GM11168 (cell line): ENCODE data around the gene KDM5B.
"Not testable (repeated sequence)": the region's sequence is repeated elsewhere in the genome, so short reads cannot be mapped to it uniquely, and the experiment has no call there.

ENCODE experiments used
- in situ Hi-C: fragments of 300-500 bp; cut with MboI; formaldehyde crosslinking; loops from one replicate; pipeline ENCODE4 v1.12.0; 2022; ENCODE audit warnings: low sequenced_read_pairs; ENCODE audit not compliant: unreplicated experiment

Gene KDM5B

GRCh38 chr1:202807926-202808757 lies at the start of gene KDM5B:
TSS of gene KDM5B (minus strand) at chr1:202808421. CDS start at chr1:202808305, 116 bp downstream.
- in situ Hi-C loops, result no loop called here

GRCh38 chr1:202857136-202857610 lies 49.0 kb upstream of the KDM5B start:
- in situ Hi-C loops, result no loop called here

- in situ Hi-C loops, result no loop called here
Observed at GRCh38 chr1:202856014-202856413, 47.8 kb upstream of the KDM5B start.

- in situ Hi-C loops, result no loop called here
Observed at GRCh38 chr1:202854787-202855186, 46.6 kb upstream of the KDM5B start.

- in situ Hi-C loops, result no loop called here
Observed at GRCh38 chr1:202852163-202852904, 44.1 kb upstream of the KDM5B start.

GRCh38 chr1:202850593-202851362 lies 42.6 kb upstream of the KDM5B start:
- in situ Hi-C loops, result no loop called here

- in situ Hi-C loops, result no loop called here
Observed at GRCh38 chr1:202848191-202848542, 39.9 kb upstream of the KDM5B start.

- in situ Hi-C loops, result no loop called here
Observed at GRCh38 chr1:202844935-202845334, 36.7 kb upstream of the KDM5B start.

- in situ Hi-C loops, result no loop called here
Observed at GRCh38 chr1:202844259-202844658, 36.0 kb upstream of the KDM5B start.

GRCh38 chr1:202843081-202843480 lies 34.9 kb upstream of the KDM5B start:
- in situ Hi-C loops, result no loop called here

- in situ Hi-C loops, result no loop called here
Observed at GRCh38 chr1:202837746-202838262, 29.6 kb upstream of the KDM5B start.

- in situ Hi-C loops, result no loop called here
Observed at GRCh38 chr1:202836623-202837403, 28.6 kb upstream of the KDM5B start.

- in situ Hi-C loops, result no loop called here
Observed at GRCh38 chr1:202835548-202836072, 27.4 kb upstream of the KDM5B start.

GRCh38 chr1:202834771-202835547 lies 26.7 kb upstream of the KDM5B start:
- in situ Hi-C loops, result no loop called here

- in situ Hi-C loops, result no loop called here
Observed at GRCh38 chr1:202831906-202832305, 23.7 kb upstream of the KDM5B start.

GRCh38 chr1:202829223-202829622 lies 21.0 kb upstream of the KDM5B start:
- in situ Hi-C loops, result not testable (repeated sequence)

- in situ Hi-C loops, result no loop called here
Observed at GRCh38 chr1:202825748-202826147, 17.5 kb upstream of the KDM5B start.

GRCh38 chr1:202821467-202821866 lies 13.2 kb upstream of the KDM5B start:
- in situ Hi-C loops, result no loop called here

- in situ Hi-C loops, result no loop called here
Observed at GRCh38 chr1:202818819-202819218, 10.6 kb upstream of the KDM5B start.
